GM18868 (cell line): ENCODE results near the gene ADAMTSL2.

Experiments
- ATAC-seq: cut with Tn5 transposase; IDR thresholded peaks from one replicate; pipeline ENCODE4 v1.9.1; 2021; ENCODE audit warnings: mild to moderate bottlenecking, moderate library complexity; ENCODE audit not compliant: unreplicated experiment

The ADAMTSL2 gene

GRCh38 chr9:133616643-133617405 is 82.3 kb downstream of the ADAMTSL2 start:
- ATAC-seq, result no peak

GRCh38 chr9:133618726-133619125 is 84.2 kb downstream of the ADAMTSL2 start:
- ATAC-seq, result no peak

GRCh38 chr9:133619791-133620190 is 85.3 kb downstream of the ADAMTSL2 start:
- ATAC-seq, result no peak

- ATAC-seq, result no peak
Observed at GRCh38 chr9:133621725-133622267, 87.3 kb downstream of the ADAMTSL2 start.

GRCh38 chr9:133622555-133622954 is 88.1 kb downstream of the ADAMTSL2 start:
- no peak for ATAC-seq
